WTC11 (cell line): ENCODE data around the gene ADAMTS10.
"Not testable (repeated sequence)": the region's sequence is repeated elsewhere in the genome, so short reads cannot be mapped to it uniquely, and the experiment has no call there.

Source experiments
- ETV6 ChIP-seq: sonication (generic); formaldehyde crosslinking; IDR thresholded peaks from 2 replicates; pipeline ENCODE4 v1.8.1; 2022; ENCODE audit warnings: mild to moderate bottlenecking, missing genetic modification reagents
- TCF7 ChIP-seq: sonication (generic); formaldehyde crosslinking; IDR thresholded peaks from 2 replicates; pipeline ENCODE4 v1.8.0; 2022; ENCODE audit warnings: mild to moderate bottlenecking, low read depth, missing genetic modification reagents, moderate library complexity
- ZNF232 ChIP-seq: sonication (generic); formaldehyde crosslinking; IDR thresholded peaks from 2 replicates; pipeline ENCODE4 v1.8.0; 2022; ENCODE audit warnings: mild to moderate bottlenecking, missing genetic modification reagents
- TF ChIP-seq, protein P1 (sequence below): fragments of 200-600 bp; IDR thresholded peaks from 2 replicates; pipeline ENCODE4 v1.8.0; 2022; ENCODE audit warnings: antibody characterized with exemption
- TF ChIP-seq, protein P2 (sequence below): sonication (generic); formaldehyde crosslinking; IDR thresholded peaks from 2 replicates; pipeline ENCODE4 v1.8.1; 2022; ENCODE audit warnings: low read depth, mild to moderate bottlenecking, moderate library complexity, missing genetic modification reagents, borderline replicate concordance
- TF ChIP-seq, protein P3 (sequence below): fragments of 250-450 bp; sonication (Bioruptor Pico); IDR thresholded peaks from 2 replicates; pipeline ENCODE4 v2.1.2; 2022; ENCODE audit warnings: mild to moderate bottlenecking, moderate library complexity
- TF ChIP-seq, protein P4 (sequence below): sonication (generic); formaldehyde crosslinking; IDR thresholded peaks from 2 replicates; pipeline ENCODE4 v1.8.0; 2022; ENCODE audit warnings: mild to moderate bottlenecking, missing genetic modification reagents

DNA sequence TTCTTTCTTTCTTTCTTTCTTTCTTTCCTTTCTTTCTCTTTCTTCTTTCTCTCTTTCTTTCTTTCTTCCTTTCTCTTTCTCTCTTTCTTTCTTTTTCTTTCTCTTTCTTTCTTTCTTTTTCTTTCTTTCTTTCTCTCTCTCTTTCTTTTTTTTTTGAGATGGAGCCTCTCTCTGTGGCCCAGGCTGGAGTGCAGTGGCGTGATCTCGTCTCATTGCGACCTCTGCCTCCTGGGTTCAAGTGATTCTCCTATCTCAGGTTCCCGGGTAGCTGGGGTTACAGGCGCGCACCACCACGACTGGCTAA, 35.9 kb downstream of the ADAMTS10 start:
- TF ChIP-seq, protein P1, sequence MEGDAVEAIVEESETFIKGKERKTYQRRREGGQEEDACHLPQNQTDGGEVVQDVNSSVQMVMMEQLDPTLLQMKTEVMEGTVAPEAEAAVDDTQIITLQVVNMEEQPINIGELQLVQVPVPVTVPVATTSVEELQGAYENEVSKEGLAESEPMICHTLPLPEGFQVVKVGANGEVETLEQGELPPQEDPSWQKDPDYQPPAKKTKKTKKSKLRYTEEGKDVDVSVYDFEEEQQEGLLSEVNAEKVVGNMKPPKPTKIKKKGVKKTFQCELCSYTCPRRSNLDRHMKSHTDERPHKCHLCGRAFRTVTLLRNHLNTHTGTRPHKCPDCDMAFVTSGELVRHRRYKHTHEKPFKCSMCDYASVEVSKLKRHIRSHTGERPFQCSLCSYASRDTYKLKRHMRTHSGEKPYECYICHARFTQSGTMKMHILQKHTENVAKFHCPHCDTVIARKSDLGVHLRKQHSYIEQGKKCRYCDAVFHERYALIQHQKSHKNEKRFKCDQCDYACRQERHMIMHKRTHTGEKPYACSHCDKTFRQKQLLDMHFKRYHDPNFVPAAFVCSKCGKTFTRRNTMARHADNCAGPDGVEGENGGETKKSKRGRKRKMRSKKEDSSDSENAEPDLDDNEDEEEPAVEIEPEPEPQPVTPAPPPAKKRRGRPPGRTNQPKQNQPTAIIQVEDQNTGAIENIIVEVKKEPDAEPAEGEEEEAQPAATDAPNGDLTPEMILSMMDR, result not testable (repeated sequence)
- TF ChIP-seq, protein P2, sequence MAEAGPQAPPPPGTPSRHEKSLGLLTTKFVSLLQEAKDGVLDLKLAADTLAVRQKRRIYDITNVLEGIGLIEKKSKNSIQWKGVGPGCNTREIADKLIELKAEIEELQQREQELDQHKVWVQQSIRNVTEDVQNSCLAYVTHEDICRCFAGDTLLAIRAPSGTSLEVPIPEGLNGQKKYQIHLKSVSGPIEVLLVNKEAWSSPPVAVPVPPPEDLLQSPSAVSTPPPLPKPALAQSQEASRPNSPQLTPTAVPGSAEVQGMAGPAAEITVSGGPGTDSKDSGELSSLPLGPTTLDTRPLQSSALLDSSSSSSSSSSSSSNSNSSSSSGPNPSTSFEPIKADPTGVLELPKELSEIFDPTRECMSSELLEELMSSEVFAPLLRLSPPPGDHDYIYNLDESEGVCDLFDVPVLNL (CRISPR knock-in tag), result not testable (repeated sequence)
- TF ChIP-seq TCF7, ETV6, ZNF232 (CRISPR knock-in tag): not testable (repeated sequence)
- TF ChIP-seq, protein P3, sequence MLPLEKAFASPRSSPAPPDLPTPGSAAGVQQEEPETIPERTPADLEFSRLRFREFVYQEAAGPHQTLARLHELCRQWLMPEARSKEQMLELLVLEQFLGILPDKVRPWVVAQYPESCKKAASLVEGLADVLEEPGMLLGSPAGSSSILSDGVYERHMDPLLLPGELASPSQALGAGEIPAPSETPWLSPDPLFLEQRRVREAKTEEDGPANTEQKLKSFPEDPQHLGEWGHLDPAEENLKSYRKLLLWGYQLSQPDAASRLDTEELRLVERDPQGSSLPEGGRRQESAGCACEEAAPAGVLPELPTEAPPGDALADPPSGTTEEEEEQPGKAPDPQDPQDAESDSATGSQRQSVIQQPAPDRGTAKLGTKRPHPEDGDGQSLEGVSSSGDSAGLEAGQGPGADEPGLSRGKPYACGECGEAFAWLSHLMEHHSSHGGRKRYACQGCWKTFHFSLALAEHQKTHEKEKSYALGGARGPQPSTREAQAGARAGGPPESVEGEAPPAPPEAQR (CRISPR knock-in tag), result not testable (repeated sequence)
- TF ChIP-seq, protein P4, sequence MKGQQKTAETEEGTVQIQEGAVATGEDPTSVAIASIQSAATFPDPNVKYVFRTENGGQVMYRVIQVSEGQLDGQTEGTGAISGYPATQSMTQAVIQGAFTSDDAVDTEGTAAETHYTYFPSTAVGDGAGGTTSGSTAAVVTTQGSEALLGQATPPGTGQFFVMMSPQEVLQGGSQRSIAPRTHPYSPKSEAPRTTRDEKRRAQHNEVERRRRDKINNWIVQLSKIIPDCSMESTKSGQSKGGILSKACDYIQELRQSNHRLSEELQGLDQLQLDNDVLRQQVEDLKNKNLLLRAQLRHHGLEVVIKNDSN (CRISPR knock-in tag), result not testable (repeated sequence)
